Measurements from ENCODE around the gene TINAGL1. TPM values are rescaled to one million over a fixed set of nuclear protein-coding genes. Genes with fewer than 3 reads are reported as not detected.

Gene TINAGL1
- total and polyA plus RNA-seq, 7 donors, result 28.5 to 59.6 (median 52.5) TPM

DNA sequence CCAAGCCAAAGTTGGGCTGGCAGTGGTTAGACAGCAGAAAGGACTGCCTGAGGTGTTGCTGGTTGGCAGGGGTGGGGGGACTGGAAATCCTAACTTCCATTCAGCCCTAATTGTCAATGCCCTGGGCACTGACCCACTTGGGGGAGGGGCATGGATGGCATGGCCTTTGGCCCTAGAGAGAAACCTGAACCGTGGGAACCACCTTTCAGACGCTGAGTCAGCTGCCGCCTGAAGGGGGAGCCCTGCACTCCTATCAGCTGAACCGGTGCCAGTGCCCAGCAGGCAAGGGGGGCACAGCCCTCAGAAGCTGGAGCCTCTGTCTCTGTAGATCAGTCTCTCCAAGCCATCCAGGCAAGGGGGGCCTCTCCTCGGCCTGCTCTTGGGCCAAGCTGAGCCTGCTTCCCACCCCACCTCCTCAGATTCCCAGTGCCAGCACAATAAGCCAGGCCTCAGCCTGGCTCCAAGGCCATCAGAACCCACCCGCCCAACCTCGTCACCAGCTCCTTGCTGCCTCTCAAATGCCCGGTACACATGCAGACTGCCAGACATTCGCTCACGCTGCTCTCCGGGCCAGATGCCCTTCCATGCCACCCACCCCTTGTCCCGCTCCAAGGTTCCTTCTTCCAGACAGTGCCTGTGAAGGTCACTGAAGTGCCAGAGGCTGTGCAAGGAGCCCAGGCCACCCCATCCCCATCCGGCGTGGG, 11.6 kb downstream of the TINAGL1 start:
- ATAC-seq, result peak; percentile 45 to 69 (median 57)

GRCh38 chr1:31588751-31589515, 12.6 kb downstream of the TINAGL1 start:
- H3K4me3 ChIP-seq, result peak overlapping the region; percentile 57
- H3K9me3 ChIP-seq, result no peaks in the 10 kb centered on the region
- H3K4me1 ChIP-seq, result peaks cover 24% of the 10 kb centered on the region
- DNase-seq (peak; percentile 49 to 73), ATAC-seq (peak; percentile 27 to 42 (median 29))
- peak overlapping the region; percentile 74 for H3K27ac ChIP-seq
- H3K36me3 ChIP-seq (ENCODE audit: insufficient read depth in 1 of 2, low read depth in 1 of 2), result peaks cover 0 to 7% of the 10 kb centered on the region in 2 donors
- TF ChIP-seq, protein P1, sequence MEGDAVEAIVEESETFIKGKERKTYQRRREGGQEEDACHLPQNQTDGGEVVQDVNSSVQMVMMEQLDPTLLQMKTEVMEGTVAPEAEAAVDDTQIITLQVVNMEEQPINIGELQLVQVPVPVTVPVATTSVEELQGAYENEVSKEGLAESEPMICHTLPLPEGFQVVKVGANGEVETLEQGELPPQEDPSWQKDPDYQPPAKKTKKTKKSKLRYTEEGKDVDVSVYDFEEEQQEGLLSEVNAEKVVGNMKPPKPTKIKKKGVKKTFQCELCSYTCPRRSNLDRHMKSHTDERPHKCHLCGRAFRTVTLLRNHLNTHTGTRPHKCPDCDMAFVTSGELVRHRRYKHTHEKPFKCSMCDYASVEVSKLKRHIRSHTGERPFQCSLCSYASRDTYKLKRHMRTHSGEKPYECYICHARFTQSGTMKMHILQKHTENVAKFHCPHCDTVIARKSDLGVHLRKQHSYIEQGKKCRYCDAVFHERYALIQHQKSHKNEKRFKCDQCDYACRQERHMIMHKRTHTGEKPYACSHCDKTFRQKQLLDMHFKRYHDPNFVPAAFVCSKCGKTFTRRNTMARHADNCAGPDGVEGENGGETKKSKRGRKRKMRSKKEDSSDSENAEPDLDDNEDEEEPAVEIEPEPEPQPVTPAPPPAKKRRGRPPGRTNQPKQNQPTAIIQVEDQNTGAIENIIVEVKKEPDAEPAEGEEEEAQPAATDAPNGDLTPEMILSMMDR (IDR thresholded peaks at IDR 0.05), result no peak
- intact Hi-C loops (cut with DNase I), result no loop called here
- peaks cover 0 to 22% (median 6%) of the 10 kb centered on the region in 3 donors for H3K27me3 ChIP-seq (ENCODE audit: insufficient read depth in 3 of 3, low read length in 2 of 3)
- WGBS, 3 donors, result 14 to 17% (median 15%) methylated on average over 45 to 62 of the region's 62 CpGs

More for the DNA sequence above, 11.6 kb downstream of the TINAGL1 start:
- peak overlapping the region; percentile 57 for H3K4me3 ChIP-seq
- no peaks in the 10 kb centered on the region for H3K9me3 ChIP-seq
- peaks cover 33% of the 10 kb centered on the region for H3K4me1 ChIP-seq
- peak; percentile 52 to 80 for DNase-seq
- intact Hi-C loops (cut with DNase I), result no loop called here
- H3K27ac ChIP-seq, result peak overlapping the region; percentile 74
- 33 to 39% (median 39%) methylated on average over 14 of the region's 14 CpGs for WGBS, 3 donors
- peaks cover 0 to 7% of the 10 kb centered on the region in 2 donors for H3K36me3 ChIP-seq (ENCODE audit: insufficient read depth in 1 of 2, low read depth in 1 of 2)
- TF ChIP-seq, protein P1 (IDR thresholded peaks at IDR 0.05), result peak; percentile 43
- H3K27me3 ChIP-seq (ENCODE audit: insufficient read depth in 3 of 3, low read length in 2 of 3), result peaks cover 0 to 22% (median 6%) of the 10 kb centered on the region in 3 donors

DNA sequence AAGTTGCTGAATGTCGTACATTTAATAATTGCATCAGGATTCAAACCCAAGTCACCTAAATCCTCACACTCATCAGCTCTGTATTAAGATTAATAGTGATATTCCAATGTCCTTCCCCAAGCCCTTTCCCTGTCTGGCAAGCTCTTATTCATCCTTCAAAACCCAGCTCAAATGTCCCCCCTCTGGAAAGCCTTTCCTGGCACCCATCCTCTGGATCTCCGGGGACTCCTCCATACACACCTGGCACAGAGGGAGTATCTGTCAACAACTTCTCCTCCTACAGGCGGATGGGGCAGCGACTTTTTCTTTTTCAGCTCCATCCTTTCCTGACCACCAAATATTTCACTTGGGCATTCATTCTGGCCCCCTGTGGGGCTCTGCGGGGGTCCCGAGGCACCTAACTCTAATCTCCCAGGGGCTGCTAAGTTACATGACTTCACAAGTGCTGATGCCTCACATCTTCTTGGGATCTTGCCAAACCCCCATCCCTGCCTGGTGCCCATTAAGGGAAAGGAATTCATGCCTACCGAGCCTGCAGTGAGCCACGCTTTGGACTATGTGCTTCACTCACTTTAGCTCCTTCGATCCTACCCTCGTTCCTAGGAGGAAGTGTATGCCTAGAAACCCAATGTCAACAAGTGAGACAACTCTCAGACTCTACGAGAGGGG, 15.2 kb downstream of the TINAGL1 start:
- 66 to 67% (median 66%) methylated on average over 11 of the region's 11 CpGs for WGBS, 3 donors
- H3K4me1 ChIP-seq, result peaks cover 15% of the 10 kb centered on the region
- intact Hi-C loops (cut with DNase I), result no loop called here
- H3K9me3 ChIP-seq, result no peaks in the 10 kb centered on the region
- no peaks in the 10 kb centered on the region for H3K36me3 ChIP-seq (ENCODE audit: insufficient read depth in 1 of 2, low read depth in 1 of 2)
- DNase-seq (no peak), ATAC-seq (no peak)
- TF ChIP-seq, protein P1 (IDR thresholded peaks at IDR 0.05), result no peak
- no peak overlapping the region for H3K4me3 ChIP-seq
- peaks cover 0 to 22% (median 8%) of the 10 kb centered on the region in 3 donors for H3K27me3 ChIP-seq (ENCODE audit: insufficient read depth in 3 of 3, low read length in 2 of 3)
- no peak overlapping the region for H3K27ac ChIP-seq

DNA sequence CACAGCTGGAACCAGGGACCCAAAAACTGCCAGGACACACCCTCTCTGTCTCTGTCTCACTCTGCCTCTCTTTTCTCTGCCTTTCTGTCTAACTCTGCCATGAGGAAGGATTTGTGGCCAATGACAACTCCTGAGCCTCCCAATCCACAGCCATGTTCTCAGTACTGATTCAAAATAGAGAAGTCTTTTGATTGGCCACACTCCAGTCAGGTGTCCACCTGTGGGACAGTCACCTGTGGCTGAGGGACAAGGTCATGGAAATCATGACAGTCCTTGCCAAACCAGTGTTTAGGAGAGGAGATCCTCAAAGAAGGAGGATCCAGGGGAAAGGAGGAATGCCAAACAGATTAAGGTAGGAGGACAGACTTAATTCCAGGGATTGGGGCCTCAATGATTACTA, 15.8 kb downstream of the TINAGL1 start:
- Histone ChIP-seq H3K27ac (no peak overlapping the region), H3K36me3 (ENCODE audit: insufficient read depth in 1 of 2, low read depth in 1 of 2) (no peaks in the 10 kb centered on the region), H3K4me3 (no peak overlapping the region), H3K27me3 (ENCODE audit: insufficient read depth in 3 of 3, low read length in 2 of 3) (peaks cover 0 to 22% (median 8%) of the 10 kb centered on the region in 3 donors), H3K9me3 (no peaks in the 10 kb centered on the region), H3K4me1 (peaks cover 14% of the 10 kb centered on the region)
- DNase-seq (no peak), ATAC-seq (no peak)
- TF ChIP-seq, protein P1 (IDR thresholded peaks at IDR 0.05), result no peak
- intact Hi-C loops (cut with DNase I), result no loop called here

Measured in psoas muscle (tissue), 8 donors.